LHCN-M2 (cell line): Measurements from ENCODE around the gene AQP4. TPM values are rescaled to one million over a fixed set of nuclear protein-coding genes. Genes with fewer than 3 reads are reported as not detected.

Source experiments
- DNase-seq: peaks from one replicate; pipeline ENCODE4 v3.0.0-alpha.2; 2012; ENCODE audit warnings: low read depth
- total RNA-seq: library from RNA; depleted of rRNA; stranded (reverse); fragments of >200 nt; gene quantifications from 2 replicates; pipeline ENCODE4 v1.2.3, GENCODE V29; 2014

AQP4 gene
- total RNA-seq, 1 experiment from 2014 or later = not detected

DNA sequence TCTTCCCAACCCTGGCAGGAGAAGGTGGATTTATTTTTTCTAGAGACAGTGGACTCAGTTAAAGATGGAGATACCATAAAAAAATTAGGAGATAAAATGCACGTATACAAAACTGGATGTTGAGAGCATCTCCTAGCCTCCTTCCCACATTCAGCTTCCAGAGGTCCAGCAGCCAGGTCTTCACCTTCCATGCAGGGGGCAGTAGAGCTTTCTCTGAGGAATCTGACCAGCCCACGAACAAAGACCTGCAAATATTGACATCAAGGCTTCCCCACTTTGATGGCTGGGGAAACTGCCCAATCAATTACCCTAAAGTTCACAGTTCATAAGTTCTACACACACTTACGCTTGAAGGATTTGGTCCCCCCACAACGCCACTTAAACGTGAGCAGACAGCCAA lies 24.5 kb downstream of the AQP4 start:
- DNase-seq = no peak

DNA sequence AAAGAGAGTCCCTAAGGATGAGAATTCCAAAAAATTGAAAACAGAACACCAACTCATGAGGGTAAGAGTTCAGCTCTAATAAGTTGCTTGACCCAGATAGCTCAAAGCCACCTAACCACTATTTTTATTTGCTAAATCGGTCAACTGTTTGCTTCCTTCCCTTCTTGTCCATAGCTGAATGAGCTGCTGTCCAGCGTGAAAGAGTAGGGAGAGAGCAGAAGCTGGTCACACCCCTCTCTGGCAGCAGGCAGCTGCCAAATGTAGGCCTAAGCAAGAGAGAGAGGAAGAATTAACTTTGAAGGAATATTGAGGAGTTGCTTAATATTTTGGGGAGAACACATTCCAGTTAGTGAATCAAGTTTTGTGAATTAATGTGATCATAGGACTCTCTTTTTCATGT lies 25.9 kb downstream of the AQP4 start:
- no peak for DNase-seq

DNA sequence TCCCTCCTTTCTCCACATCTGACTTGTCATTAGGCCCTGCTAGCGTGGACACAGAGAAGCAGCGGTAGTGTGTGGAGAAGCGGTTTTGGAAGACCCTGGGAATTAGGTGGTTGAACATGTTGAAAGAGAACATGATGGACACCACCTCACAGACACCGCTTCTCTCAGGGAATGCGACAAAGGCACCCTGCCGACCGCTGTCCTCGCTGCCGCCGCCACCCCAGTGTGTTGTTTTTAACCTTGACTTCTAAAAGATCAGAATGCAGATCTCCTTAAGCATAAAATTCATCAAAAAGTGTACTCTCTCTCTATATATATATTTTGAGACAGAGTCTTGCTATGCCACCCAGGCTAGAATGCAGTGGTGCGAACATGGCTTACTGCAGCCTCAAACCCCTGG lies 33.2 kb downstream of the AQP4 start:
- DNase-seq = no peak

DNA sequence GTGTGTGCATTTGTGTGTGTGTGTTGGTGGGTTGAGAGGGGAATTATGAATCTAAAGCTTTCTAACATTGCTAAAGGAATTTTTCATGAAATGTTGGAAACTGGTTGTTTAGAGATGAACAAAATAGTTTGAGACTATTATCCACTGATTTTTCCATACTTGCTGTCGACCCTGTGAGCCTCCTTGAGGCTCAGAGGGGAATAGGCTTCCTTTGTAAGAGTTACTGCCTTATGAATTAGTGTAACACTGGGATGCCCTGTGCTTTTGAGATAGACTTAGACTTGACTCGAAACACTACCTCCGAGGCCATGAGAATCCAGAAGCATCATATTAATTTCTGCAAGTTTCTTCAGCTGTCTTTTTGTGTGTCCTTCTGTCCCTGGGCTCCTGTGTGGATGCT lies 37.9 kb downstream of the AQP4 start:
- no peak for DNase-seq

DNA sequence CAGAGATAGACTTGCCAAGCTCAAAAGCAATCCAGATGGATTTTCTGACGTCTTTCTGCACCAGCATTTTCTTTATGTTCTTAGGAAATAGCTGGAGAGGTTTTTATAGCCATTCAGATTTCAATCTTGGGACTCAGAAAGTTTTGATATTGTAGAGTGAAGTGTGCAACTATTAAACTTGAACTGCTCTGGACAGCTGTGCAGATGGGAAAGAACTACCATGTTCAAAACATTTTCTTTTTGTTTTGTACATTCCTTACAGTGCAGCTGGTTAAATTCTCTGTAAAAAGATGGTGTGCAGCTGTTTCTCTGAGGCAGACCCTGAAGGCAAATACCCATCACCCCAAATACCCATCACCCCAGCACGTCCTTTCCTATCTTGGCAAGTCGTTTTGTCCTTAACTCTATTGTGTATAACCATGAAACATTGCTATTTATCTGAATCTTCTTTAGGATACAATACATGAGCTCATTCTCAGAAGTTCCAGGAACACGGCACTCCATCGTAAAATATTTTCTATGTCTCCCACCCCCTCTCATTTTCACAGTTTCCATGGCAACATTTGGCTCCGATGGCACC lies 38.8 kb downstream of the AQP4 start:
- no peak for DNase-seq

GRCh38 chr18:26821181-26821580 lies 44.3 kb downstream of the AQP4 start:
- DNase-seq = no peak

- DNase-seq = no peak
Observed at GRCh38 chr18:26819046-26819445, 46.5 kb downstream of the AQP4 start.

GRCh38 chr18:26818461-26818860 lies 47.0 kb downstream of the AQP4 start:
- no peak for DNase-seq

GRCh38 chr18:26813043-26813442 lies 52.5 kb downstream of the AQP4 start:
- no peak for DNase-seq

- DNase-seq = no peak
Observed at GRCh38 chr18:26812462-26812861, 53.0 kb downstream of the AQP4 start.

GRCh38 chr18:26809346-26809745 lies 56.2 kb downstream of the AQP4 start:
- DNase-seq = no peak

DNA sequence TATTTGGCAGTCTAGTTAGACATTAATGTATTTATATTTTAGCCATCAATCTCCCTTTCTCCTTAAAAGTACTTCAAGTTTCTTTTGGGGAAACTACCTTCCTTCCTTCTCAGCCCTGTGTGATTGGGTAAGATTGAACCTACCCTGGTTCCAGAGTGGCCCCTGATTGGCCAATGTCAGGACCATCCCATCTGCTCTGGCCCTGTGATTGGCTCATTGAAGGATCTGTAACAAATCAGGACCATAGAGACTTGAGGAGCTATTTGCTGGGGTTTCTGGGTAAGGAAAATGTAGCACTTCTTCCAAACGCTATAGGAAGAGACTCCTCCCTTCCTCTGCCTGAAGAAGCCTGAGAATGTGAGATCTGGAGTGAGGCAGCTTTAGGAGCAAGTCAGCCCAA lies 59.3 kb downstream of the AQP4 start:
- DNase-seq = no peak

DNA sequence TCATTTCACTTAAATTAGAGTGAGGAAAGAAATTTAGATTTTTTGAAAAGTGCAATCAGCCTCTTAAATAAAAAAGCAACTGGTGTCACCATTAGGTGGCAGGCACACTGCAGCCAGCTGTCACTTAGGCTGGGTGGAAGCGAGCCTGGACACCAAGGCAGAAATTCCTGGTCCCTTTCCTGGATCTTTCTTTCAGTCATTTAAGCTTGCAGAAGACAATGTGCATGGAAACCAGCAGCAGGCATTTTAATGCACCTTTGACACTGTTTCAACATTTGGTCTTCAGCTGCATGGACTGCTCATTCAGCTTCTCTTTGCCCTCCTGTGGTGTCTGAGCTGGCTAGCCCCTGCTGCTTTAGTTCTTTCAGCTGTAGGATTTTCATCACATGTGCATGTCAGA lies 61.0 kb downstream of the AQP4 start:
- no peak for DNase-seq

DNA sequence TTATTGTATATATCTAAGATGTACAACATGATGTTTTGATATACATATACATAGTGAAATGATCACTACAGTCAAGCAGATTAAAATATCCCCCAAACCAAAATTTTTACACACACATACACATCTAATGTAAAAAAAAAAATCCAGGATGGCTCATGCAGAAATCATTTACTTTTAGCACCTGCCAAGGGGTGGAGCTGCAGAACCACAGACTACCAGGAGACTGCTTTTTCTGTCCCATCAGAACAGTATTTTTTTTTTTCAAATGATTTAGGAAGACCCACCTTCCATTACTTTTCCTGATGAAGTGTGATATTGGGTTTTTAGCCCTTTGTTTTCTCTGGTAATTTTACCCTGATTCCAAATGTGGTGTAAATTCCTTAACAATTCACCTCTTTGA lies 61.9 kb downstream of the AQP4 start:
- DNase-seq = no peak

DNA sequence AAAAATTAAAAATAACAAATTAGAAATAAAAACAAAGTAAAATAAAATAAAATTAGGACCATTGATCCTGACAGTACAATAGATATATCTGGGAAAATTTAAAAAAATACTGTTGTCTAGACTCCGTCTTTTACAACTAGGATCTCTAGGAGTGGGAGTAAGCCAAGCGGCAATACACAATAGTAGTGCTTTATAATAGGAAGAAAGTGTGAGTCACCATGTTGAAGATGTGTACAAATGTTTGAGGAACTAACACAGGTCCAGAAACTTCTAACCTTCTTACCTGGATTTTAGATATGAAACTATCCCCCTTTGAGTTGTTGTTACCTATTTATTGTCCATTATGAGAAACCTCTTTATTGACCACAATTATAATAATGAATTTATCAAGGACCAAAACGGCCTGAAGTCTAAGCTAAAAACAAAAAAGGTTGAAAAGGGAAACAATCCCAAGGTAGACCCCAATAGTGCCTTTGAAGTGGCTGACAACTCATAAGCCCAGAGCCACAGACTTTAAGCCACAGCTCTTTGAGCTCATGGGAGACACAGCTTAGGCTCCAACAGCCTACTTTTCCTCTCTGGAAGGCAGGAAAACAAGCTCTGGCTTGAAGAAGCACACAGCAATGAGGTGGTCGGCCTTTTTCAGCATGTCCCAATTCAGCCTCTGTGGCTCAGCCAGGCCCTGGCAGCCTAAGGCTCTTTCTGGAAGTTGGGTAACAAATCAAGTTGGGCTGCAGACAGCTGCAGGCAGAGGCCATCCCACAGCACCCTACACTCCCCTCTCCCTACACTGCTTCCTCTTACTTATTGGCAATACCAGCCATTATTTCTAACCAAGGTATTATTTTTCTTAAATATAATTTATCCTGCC lies 62.9 kb downstream of the AQP4 start:
- no peak for DNase-seq
